H1 (cell line): ENCODE results near the gene HYAL4. TPM values are rescaled to one million over a fixed set of nuclear protein-coding genes. Genes with fewer than 3 reads are reported as not detected.

ENCODE experiments used
- CTCF ChIA-PET: fragments of 300-600 bp; sonication (Branson Sonifier 250); formaldehyde crosslinking; loops from one replicate; lab custom pipeline; 2021; ENCODE audit not compliant: partially characterized antibody; lab: Charles Lee
- POLR2A ChIA-PET: fragments of 300-600 bp; sonication (Branson Sonifier 250); formaldehyde crosslinking; loops from one replicate; lab custom pipeline; 2021; ENCODE audit warnings: inconsistent platforms; ENCODE audit not compliant: partially characterized antibody; lab: Charles Lee
- DNase-seq, 2 experiments: peaks; one replicate each; pipeline versions ENCODE4 v3.0.0 to v3.0.0-alpha.2; 2010 to 2022; ENCODE audit warnings: low spot score in 2 of 2, low read depth in 1 of 2, mixed read lengths in 1 of 2
- FAIRE-seq: peaks from 2 replicates; lab custom pipeline; 2011; peaks lifted over from hg19 to GRCh38; lab: Jason Lieb, UNC
- H2AFZ ChIP-seq: 2 replicates; pipeline ENCODE4 v1.8.1; 2012; ENCODE audit warnings: low read length, inconsistent platforms
- H2AK5ac ChIP-seq: 2 replicates; pipeline ENCODE4 v1.6.1; 2013; ENCODE audit warnings: low read depth, low read length
- H2BK120ac ChIP-seq: replicated peaks from 2 replicates; pipeline ENCODE3; 2013; ENCODE audit warnings: low read depth, low read length, inconsistent platforms
- H2BK12ac ChIP-seq: 2 replicates; pipeline ENCODE4 v1.6.1; 2013; ENCODE audit warnings: low read depth, low read length
- H2BK15ac ChIP-seq: 2 replicates; pipeline ENCODE4 v1.6.1; 2013; ENCODE audit warnings: low read length
- H2BK20ac ChIP-seq: 2 replicates; pipeline ENCODE4 v1.6.1; 2013; ENCODE audit warnings: low read length
- H2BK5ac ChIP-seq: 2 replicates; pipeline ENCODE4 v1.6.1; 2013; ENCODE audit warnings: low read depth, low read length
- H3K14ac ChIP-seq: 2 replicates; pipeline ENCODE4 v1.6.1; 2013; ENCODE audit warnings: inconsistent platforms; ENCODE audit not compliant: insufficient read length
- H3K18ac ChIP-seq: 2 replicates; pipeline ENCODE4 v1.6.1; 2013; ENCODE audit warnings: low read length; ENCODE audit errors: extremely low read depth
- H3K23ac ChIP-seq: 2 replicates; pipeline ENCODE4 v1.6.1; 2013; ENCODE audit warnings: inconsistent platforms; ENCODE audit not compliant: insufficient read length
- H3K23me2 ChIP-seq: 2 replicates; pipeline ENCODE4 v1.6.1; 2013; ENCODE audit warnings: low read depth, low read length
- H3K27ac ChIP-seq: 2 replicates; pipeline ENCODE4 v1.6.1; 2011; ENCODE audit warnings: low read depth, low read length, inconsistent platforms
- H3K27me3 ChIP-seq, 4 experiments: replicated peaks in 1 of 4; 1 replicate in 1 of 4; 2 replicates in 3 of 4; pipeline versions ENCODE4 v1.6.1 to v1.8.1; 2011 to 2013; ENCODE audit warnings: low read length in 3 of 4, mild to moderate bottlenecking in 3 of 4, inconsistent platforms in 2 of 4, mixed read lengths in 2 of 4, moderate library complexity in 1 of 4; ENCODE audit not compliant: control insufficient read depth in 3 of 4, insufficient read depth in 3 of 4; ENCODE audit errors: extremely low read depth in 1 of 4
- H3K36me3 ChIP-seq, 4 experiments: 2 replicates each; pipeline versions ENCODE4 v1.6.1 to v1.8.1; 2011 to 2013; ENCODE audit warnings: mild to moderate bottlenecking in 4 of 4, low read length in 3 of 4, moderate library complexity in 2 of 4, control low read depth in 1 of 4, inconsistent platforms in 1 of 4; ENCODE audit not compliant: insufficient read depth in 4 of 4, control insufficient read depth in 2 of 4
- H3K4ac ChIP-seq: replicated peaks from 2 replicates; pipeline ENCODE3; 2013; ENCODE audit warnings: low read length, low read depth, mixed read lengths, inconsistent platforms; ENCODE audit not compliant: insufficient read length
- H3K4me1 ChIP-seq, 4 experiments: replicated peaks in 1 of 4; 1 replicate in 1 of 4; 2 replicates in 3 of 4; pipeline versions ENCODE4 v1.6.1 to v1.8.1; 2011 to 2013; ENCODE audit warnings: low read length in 3 of 4, inconsistent platforms in 2 of 4, mixed read lengths in 1 of 4; ENCODE audit not compliant: insufficient read depth in 4 of 4, control insufficient read depth in 3 of 4
- H3K4me2 ChIP-seq, 2 experiments: 2 replicates each; pipeline versions ENCODE4 v1.6.1 to v1.8.1; 2011 to 2013; ENCODE audit warnings: low read depth in 2 of 2, low read length in 2 of 2, control low read depth in 1 of 2, inconsistent platforms in 1 of 2, mild to moderate bottlenecking in 1 of 2; ENCODE audit not compliant: insufficient read depth in 1 of 2
- H3K4me3 ChIP-seq, 4 experiments: fragments of 200-600, 300-600 bp in 1 of 4; sonication (generic), shearing (Covaris generic), sonication (Bioruptor Twin) in 1 of 4; 2 replicates each; pipeline versions ENCODE4 v1.5.1 to v1.8.1; 2011 to 2016; ENCODE audit warnings: low read length in 4 of 4, low read depth in 3 of 4, control low read depth in 2 of 4, inconsistent platforms in 2 of 4, mild to moderate bottlenecking in 2 of 4, mixed read lengths in 1 of 4, moderate library complexity in 1 of 4; ENCODE audit not compliant: insufficient read depth in 2 of 4; ENCODE audit errors: extremely low read depth in 1 of 4
- H3K56ac ChIP-seq: replicated peaks from 2 replicates; pipeline ENCODE3; 2013; ENCODE audit warnings: low read depth, mild to moderate bottlenecking, mixed read lengths, low read length, inconsistent platforms; ENCODE audit not compliant: insufficient read length
- H3K79me1 ChIP-seq: 2 replicates; pipeline ENCODE4 v1.6.1; 2013; ENCODE audit warnings: low read depth, low read length, control low read depth
- H3K79me2 ChIP-seq, 2 experiments: 2 replicates each; pipeline versions ENCODE4 v1.6.1 to v1.8.1; 2012 to 2013; ENCODE audit warnings: low read length in 2 of 2, mild to moderate bottlenecking in 2 of 2, inconsistent platforms in 1 of 2; ENCODE audit not compliant: insufficient read depth in 2 of 2, control insufficient read depth in 1 of 2
- H3K9ac ChIP-seq, 4 experiments: replicated peaks in 1 of 4; 1 replicate in 1 of 4; 2 replicates in 3 of 4; pipeline versions ENCODE4 v1.6.1 to v1.8.1; 2011 to 2013; ENCODE audit warnings: low read depth in 3 of 4, low read length in 3 of 4, control low read depth in 2 of 4, mild to moderate bottlenecking in 2 of 4, moderate library complexity in 2 of 4, inconsistent platforms in 1 of 4; ENCODE audit errors: extremely low read depth in 1 of 4
- H3K9me3 ChIP-seq, 2 experiments: 2 replicates each; pipeline versions ENCODE4 v1.6.1 to v1.8.1; 2012 to 2013; ENCODE audit warnings: mild to moderate bottlenecking in 2 of 2, moderate library complexity in 2 of 2, control low read depth in 1 of 2, inconsistent platforms in 1 of 2, low read depth in 1 of 2, low read length in 1 of 2, mixed read lengths in 1 of 2; ENCODE audit not compliant: insufficient read depth in 2 of 2
- H4K20me1 ChIP-seq, 2 experiments: replicated peaks in 1 of 2; 2 replicates each; pipeline versions ENCODE3 to v1.8.1; 2011 to 2013; ENCODE audit warnings: inconsistent platforms in 2 of 2, low read length in 2 of 2, mild to moderate bottlenecking in 1 of 2; ENCODE audit not compliant: insufficient read depth in 2 of 2, control insufficient read depth in 1 of 2
- H4K5ac ChIP-seq: 2 replicates; pipeline ENCODE4 v1.6.1; 2013; ENCODE audit warnings: low read length, low read depth, mixed read lengths, inconsistent platforms; ENCODE audit not compliant: insufficient read length
- H4K8ac ChIP-seq: 2 replicates; pipeline ENCODE4 v1.8.0; 2013; ENCODE audit warnings: mild to moderate bottlenecking, moderate library complexity, low read length, inconsistent platforms; ENCODE audit not compliant: insufficient read depth; ENCODE audit errors: extremely low read depth
- H4K91ac ChIP-seq: replicated peaks from 2 replicates; pipeline ENCODE3; 2013; ENCODE audit warnings: low read length, mixed read lengths, inconsistent platforms; ENCODE audit not compliant: insufficient read length
- ASH2L ChIP-seq: fragments of 200-600, 300-600 bp; sonication (generic); IDR thresholded peaks from one replicate; pipeline ENCODE4 v1.7.1; 2017; ENCODE audit warnings: low read length
- BACH1 ChIP-seq: IDR thresholded peaks from 2 replicates; pipeline ENCODE4 v1.6.1; 2012; ENCODE audit warnings: low read length, improper control_type of control experiment
- JUN ChIP-seq: IDR thresholded peaks from 2 replicates; pipeline ENCODE4 v1.6.1; 2011; ENCODE audit warnings: low read depth, mild to moderate bottlenecking, improper control_type of control experiment, low read length
- JUND ChIP-seq: IDR thresholded peaks from 2 replicates; pipeline ENCODE4 v1.6.1; 2011; ENCODE audit warnings: mild to moderate bottlenecking, improper control_type of control experiment, low read length
- MAFK ChIP-seq: IDR thresholded peaks from 2 replicates; pipeline ENCODE4 v1.6.1; 2012; ENCODE audit warnings: low read depth, mild to moderate bottlenecking, improper control_type of control experiment, low read length
- SAP30 ChIP-seq: fragments of 300-600 bp; sonication (generic); IDR thresholded peaks from 2 replicates; pipeline ENCODE4 v1.7.1; 2012; ENCODE audit warnings: low read length, moderate library complexity, mild to moderate bottlenecking, inconsistent platforms; ENCODE audit not compliant: insufficient read depth, insufficient replicate concordance
- SP2 ChIP-seq: IDR thresholded peaks from 2 replicates; pipeline ENCODE4 v1.6.1; 2012; ENCODE audit warnings: mild to moderate bottlenecking, low read length, inconsistent platforms
- SP4 ChIP-seq: IDR thresholded peaks from 2 replicates; pipeline ENCODE4 v1.6.1; 2012; ENCODE audit warnings: low read length, inconsistent platforms
- polyA plus RNA-seq, 7 experiments: library from polyadenylated mRNA; depleted of rRNA in 3 of 7; stranded (reverse) in 5 of 7; unstranded in 2 of 7; fragments of >200 nt in 5 of 7; fragments of 200-250 nt in 2 of 7; gene quantifications; 1 replicate in 5 of 7; 2 replicates in 1 of 7; 4 replicates in 1 of 7; pipeline versions ENCODE4 v1.2.1 to v1.2.3, GENCODE V29; 2011 to 2013; ENCODE audit warnings: missing spikeins in 2 of 7, mixed read lengths in 2 of 7
- total RNA-seq: library from RNA; stranded (reverse); fragmentation: NEBNext Ultra II Directional; extraction: Animal tissue kit (Norgen Biotek cat#: 25700); gene quantifications from 2 replicates; pipeline ENCODE4 v1.2.1, GENCODE V29; 2021
- TF ChIP-seq, protein P1 (sequence below): IDR thresholded peaks from 2 replicates; pipeline ENCODE4 v1.6.1; 2012; ENCODE audit warnings: inconsistent platforms

The HYAL4 gene
- total and polyA plus RNA-seq, 2 of the 8 experiments (the other 6 are each of a cell fraction or from before 2014, with no cell fraction given): not detected

DNA sequence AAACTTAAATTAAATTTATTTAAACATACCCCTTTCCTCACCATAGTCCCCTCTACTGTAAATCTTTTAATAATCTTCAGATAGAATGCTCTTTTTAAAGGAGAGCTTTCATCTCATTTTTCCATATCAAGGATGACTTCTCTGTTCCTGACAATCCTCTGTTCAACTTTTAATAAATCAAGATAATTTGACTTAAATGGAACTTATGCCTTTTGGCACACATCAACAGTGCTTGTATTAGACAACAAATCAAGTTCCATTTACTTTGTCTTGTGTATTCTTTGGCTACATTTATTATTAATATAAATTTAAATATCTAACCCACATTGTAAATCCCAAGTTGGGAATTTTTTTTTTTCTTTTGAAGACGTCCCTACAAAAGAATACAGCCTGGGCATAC is 42.7 kb upstream of the HYAL4 start (continued):
- TF ChIP-seq, protein P1, sequence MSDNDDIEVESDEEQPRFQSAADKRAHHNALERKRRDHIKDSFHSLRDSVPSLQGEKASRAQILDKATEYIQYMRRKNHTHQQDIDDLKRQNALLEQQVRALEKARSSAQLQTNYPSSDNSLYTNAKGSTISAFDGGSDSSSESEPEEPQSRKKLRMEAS: no peak

DNA sequence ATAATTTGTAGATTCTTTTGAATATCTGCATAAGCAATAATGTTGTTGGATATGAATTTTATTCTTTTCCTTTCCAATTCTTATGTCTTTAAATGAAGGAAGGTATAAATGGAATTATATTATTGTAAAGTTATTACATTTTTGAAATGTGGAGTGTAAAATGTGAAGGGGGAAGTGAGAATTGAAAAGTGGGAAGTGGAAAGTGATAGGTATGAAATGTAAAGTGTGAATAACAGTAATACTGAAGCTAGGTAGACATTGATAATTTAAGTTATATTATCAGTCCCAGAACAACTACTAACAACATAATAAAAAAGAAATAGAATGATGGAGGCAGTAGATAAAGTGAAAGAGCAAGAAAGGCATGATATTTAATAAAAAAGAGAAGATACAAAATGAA is 39.7 kb upstream of the HYAL4 start:
- Histone ChIP-seq H3K9me3 (no peaks in the 10 kb centered on the region), H3K27ac (no peak overlapping the region), H3K56ac (no peak overlapping the region), H3K23ac (no peak overlapping the region), H3K23me2 (no peaks in the 10 kb centered on the region; the same call in 1 of the 2 replicates), H3K36me3 (no peaks in the 10 kb centered on the region), H3K4me2 (no peak overlapping the region), H3K4me1 (no peaks in the 10 kb centered on the region), H2BK5ac (no peak overlapping the region), H3K79me2 (no peaks in the 10 kb centered on the region), H4K20me1 (no peaks in the 10 kb centered on the region), H3K27me3 (peaks cover 0 to 1% (median 0%) of the 10 kb centered on the region in 4 experiments; a peak in 1 of 7 replicates), H2BK120ac (no peak overlapping the region), H2AFZ (no peak overlapping the region), H4K8ac (no peak overlapping the region), H3K18ac (no peak overlapping the region), H4K91ac (no peak overlapping the region), H2BK20ac (no peak overlapping the region), H3K9ac (no peak overlapping the region), H2BK12ac (no peak overlapping the region), H3K4ac (no peak overlapping the region), H3K14ac (no peak overlapping the region), H2BK15ac (no peak overlapping the region), H3K4me3 (no peak overlapping the region), H4K5ac (no peak overlapping the region), H3K79me1 (no peaks in the 10 kb centered on the region), H2AK5ac (no peak overlapping the region)
- no peak for FAIRE-seq
- DNase-seq: no peak
- POLR2A ChIA-PET: no interaction called here
- CTCF ChIA-PET: no interaction called here
- TF ChIP-seq JUND: no peak
- TF ChIP-seq SP4: no peak
- no peak for TF ChIP-seq MAFK
- TF ChIP-seq SAP30: no peak
- no peak for TF ChIP-seq SP2
- no peak for TF ChIP-seq ASH2L
- TF ChIP-seq JUN: no peak
- TF ChIP-seq BACH1: no peak
